NCI-H69 (cell line): ENCODE data around the gene SLC26A9.
A peak's percentile ranks its signal among the peaks of the same experiment; 100 is the strongest.

ENCODE experiments used
- DNase-seq: peaks from one replicate; lab custom pipeline; 2025; lab: John Stamatoyannopoulos, UW

Gene SLC26A9

GRCh38 chr1:205943245-205943644, at the start of gene SLC26A9:
SLC26A9 (minus strand) TSS chr1:205943456; CDS start chr1:205935820, 7,636 bp downstream.
- no peak for DNase-seq

GRCh38 chr1:205992218-205992882, 49.1 kb upstream of the SLC26A9 start:
- no peak for DNase-seq

DNA sequence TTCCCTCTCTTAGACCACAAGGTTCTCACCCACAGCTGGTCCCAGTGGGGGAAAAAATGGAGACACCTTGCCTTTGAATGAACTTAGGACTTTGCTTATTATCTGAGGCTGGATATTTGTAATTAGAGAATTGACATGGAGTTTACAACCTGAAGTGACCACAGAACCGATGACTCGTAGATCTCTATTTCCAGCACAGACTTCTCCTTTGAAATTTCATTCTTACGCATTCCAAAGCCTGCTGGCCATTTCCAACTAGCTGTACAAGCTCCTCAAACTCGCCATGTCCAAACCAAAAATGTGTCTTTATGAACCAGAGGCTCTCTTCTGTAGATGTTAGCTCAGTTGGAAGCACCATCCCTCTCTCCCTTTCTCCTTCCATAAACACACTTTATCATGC, 48.0 kb upstream of the SLC26A9 start:
- DNase-seq, result no peak

GRCh38 chr1:205990226-205990625, 47.0 kb upstream of the SLC26A9 start:
- DNase-seq, result no peak

- DNase-seq, result no peak
Observed at GRCh38 chr1:205989786-205990185, 46.5 kb upstream of the SLC26A9 start.

GRCh38 chr1:205988585-205988995, 45.3 kb upstream of the SLC26A9 start:
- DNase-seq, result no peak

GRCh38 chr1:205986861-205987260, 43.6 kb upstream of the SLC26A9 start:
- DNase-seq, result no peak

DNA sequence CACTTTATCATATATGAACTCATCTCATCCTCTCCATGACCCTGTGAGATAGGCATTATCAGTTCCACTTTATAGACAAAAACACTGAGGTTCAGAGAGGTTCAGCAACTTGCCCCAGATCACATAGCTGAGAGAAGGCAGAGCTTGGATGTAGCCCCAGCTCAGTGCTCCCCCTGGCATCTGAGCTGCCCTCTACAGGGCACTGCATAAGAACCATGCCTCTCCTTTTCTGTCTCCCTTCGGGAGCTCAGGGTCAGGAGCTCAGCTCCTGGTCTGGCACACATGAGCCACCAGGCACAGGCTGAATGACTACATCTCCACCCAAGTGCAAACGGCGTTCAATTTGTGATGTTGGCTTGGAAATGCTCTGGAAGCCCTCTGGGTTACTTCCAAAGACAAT, 43.0 kb upstream of the SLC26A9 start:
- peak; percentile 14 for DNase-seq

DNA sequence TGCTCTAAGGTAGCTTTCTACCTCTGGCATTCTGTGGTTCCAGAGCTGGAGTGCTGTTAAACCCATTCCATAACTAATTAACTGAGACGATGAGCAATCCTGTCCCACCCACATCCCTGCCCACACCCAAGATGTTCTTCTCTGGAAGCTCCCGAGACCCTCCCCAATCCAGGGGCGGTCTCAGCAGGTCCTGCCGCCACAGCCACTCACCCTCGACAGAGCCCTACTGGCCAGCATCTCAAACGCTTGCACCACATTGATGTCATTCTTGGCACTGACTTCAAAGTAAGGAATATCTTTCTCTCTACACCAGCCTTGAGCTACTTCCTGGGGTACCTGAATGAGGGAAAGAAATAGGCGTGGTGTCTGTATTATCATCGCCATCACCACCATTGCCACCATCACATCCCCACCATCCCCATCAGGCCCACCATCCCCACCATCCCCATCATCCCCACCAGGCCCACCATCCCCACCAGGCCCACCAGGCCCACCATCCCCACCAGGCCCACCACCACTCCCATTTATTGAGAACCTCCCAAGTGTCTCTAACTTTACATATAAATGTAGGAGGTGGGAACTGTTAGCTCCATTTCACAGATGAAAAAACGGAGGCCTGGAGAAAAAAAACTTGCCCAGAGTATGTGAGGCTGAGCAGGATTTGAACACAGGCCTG, 42.2 kb upstream of the SLC26A9 start:
- no peak for DNase-seq

DNA sequence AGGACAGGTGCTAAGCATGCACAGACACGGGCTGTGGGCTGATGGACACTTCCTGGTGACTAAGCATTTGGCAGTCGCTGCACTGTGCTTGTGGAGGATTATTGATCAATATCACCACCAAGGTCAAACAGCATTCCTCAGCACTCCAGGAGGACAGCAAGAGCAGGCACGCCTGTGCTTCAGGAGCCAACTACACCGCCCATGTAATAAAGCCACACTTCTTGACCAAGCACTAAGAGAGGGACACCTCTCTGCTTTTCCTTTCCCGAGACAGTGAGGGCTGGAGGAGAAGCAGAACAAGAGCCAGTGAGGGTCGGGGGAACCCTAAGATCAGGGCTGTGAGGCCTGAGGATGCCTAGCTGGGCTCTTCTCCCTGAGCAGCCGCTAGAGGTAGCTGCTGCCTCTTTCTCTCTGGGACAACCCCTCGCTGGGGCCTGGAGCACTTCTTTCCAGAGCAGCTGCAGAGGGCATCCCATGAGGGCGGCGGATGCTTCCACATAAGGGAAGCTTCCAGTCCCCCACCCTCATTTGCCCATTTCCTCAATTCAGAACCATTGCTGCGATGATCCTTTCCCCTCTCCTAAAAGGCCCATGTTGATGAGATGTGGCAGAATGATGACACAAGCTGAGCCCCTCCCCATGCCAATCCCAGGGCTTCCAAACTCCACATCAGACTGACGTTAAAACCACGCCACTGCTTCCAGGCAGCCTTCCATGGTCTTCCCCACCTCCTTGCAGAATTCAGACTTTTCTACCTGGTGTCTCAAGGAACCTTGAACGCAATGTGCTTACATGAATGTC, 40.9 kb upstream of the SLC26A9 start:
- DNase-seq, result no peak

- DNase-seq, result no peak
Observed at GRCh38 chr1:205981257-205981656, 38.0 kb upstream of the SLC26A9 start.

- DNase-seq, result peak; percentile 41
Observed at GRCh38 chr1:205980237-205980870, 37.1 kb upstream of the SLC26A9 start.

DNA sequence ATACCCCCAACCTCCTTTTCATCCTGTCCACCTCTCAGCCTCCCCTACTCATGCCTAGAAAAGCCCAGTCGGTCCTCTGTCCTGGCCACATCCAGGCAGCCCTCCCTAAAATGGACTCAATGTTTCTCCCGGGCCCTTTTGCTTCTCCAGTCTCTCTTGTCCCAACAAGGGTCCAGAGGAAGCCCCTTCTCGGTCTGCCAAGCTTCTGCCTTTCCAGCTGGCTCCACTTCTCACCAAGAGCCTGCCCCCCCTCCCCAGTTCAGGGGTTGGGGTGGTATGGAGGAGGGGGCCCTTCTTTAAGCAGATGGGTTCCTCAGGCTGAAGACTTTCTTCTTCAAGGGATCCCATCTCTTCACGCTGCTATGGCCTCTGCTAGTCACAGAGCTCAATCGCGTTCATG, 36.0 kb upstream of the SLC26A9 start:
- no peak for DNase-seq

DNA sequence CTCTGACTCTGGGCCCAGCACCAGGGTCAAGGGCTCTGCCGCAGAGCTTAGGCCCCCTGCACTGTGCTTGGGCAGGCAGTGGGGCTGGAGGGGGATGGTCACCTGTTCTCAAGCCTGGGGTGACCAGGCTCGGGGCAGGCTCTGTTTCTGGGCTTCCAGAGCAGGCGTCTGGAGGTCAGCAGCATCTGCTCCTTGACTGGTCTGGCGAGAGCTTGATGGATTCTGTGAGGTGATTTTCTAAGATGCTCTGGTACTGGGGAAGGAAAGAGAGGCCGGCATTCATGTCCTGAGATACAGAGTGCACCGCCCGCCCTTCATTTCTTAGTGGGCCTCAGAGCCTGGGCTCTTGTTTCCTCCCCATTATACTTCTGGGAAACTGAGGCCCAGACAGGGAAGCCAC, 35.4 kb upstream of the SLC26A9 start:
- DNase-seq, result no peak

DNA sequence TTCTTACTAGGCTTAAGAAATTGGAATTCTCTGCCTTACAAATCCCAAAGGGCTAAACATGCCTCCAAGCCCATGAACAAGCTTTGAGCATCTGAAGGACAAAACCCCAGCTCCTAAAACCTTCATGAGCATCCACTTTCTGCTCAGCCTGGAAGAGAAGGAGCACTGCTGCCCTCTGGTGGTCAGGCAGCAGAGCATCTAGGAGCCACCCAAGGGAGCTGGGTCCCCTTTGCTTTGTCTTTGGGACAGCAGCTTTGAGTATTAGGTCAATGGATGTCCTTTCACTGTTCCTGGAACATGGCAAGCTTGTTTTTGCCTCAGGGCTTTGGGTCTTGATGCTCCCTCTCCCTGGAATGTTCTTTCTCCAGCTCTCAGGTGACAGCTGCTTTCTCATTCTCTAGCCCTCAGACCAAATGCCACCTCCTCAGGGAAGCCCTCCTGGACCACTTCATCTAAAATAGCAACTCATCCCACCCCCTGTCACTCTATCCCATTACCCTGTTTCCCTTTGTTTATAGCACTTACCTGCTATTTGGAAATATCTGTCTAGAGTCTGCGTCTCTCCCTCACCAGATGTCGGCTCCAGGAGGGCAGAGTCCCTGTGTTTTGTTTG, 34.3 kb upstream of the SLC26A9 start:
- peak; percentile 84 for DNase-seq

DNA sequence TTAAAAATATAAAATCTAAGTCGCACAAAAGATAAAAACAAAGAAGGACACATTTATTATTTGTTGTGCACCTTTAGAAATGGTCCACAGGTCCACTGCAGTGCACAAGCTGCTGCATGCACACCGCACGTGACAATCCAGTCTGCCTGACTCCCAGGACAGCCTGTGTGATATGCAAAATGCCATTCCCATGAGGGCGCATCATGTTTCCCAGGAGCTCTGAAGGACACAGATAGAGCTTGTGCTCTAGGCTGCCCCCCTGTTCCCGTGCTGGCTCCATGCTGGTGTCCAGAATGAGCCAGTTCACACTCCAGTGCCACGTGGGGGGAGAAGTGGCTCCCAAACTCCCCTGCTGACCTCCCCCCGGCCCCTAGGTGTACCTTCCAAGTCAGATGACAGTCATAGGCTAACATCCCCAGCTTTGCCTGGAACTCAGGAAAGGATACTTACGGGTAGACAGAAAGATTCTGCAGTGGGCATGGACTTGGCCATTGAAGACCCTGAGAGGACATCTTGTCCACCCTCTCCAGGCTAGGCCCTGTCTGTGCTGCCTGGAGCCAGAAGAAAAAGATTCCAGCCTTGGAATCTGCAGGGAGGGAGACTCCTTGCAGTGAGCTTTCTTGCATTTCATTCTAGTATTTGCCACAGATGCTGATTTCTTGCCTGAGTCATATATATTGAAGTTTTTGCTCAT, 33.6 kb upstream of the SLC26A9 start:
- peak; percentile 45 for DNase-seq

- no peak for DNase-seq
Observed at GRCh38 chr1:205976036-205976435, 32.8 kb upstream of the SLC26A9 start.

DNA sequence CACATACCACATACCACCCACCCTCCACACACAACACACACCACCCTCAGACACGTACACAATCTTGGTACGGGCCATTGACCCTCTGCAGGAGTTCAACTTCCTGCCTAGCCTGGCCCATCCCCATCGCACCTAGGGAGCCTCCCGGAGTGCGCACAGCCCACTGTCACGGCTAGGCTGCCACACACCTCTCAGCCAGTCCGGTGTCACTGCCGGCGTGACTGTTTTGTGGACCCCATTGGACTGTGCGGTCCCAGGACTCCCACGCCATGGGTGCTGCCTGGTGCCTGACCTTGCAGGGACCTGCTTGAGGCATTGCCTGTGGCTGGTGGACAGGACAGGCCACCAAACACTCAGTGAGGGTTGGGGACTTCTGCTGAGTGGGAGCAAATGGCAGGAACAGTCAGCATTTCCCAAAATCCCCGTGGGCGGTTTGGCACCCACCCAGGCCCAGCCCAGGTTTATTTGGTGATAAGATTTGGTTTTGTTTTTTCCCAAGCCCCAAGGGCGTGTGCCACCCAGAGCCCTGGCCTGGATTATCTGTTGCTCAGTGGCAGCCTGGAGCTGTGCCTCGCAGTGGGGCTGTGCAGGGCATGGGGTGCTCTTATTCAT, 32.2 kb upstream of the SLC26A9 start:
- DNase-seq, result peak; percentile 38

DNA sequence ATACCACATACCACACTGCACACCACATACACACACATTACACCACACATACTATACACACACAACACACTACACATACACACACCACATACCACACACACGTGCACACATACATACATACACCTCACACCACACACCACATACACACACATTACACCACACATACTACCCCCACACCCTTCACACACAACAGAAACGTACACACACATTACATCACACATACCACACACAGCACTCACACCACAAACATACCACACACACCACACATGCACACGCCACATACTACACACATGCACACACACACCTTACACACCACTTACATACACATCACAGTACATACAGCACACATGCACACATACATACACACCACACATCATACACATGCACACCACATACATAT, 31.5 kb upstream of the SLC26A9 start:
- no peak for DNase-seq

DNA sequence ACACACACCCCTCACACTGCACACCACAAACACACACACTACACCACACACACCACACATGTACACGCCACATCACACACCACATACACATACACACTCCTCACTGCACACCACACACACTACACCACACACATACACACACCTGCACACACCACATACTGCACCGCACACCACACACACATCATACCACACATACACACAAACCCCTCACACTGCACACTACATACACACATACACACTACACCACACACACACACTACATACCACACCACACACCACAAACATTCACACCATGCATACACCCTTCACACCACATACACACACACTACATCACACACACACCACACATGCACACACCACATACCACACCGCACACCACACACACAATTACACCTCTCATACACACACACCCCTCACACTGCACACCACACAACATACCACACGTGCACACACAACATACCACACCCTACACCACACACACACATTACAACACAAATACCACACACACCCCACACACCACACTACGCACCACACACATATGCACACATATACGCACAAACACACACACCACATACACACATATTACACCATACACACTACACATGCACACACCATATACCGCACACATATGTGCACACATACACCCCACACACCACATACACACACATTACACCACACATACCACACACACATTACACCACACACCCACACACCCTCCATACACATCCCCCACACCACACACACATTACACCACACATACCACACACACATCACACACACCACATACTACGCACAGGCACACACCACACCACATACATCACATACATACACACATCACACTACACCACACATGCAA, 30.3 kb upstream of the SLC26A9 start:
- DNase-seq, result no peak
